GM12872 (cell line): ENCODE measurements around the gene OR6B3.

Experiments used
- CTCF ChIP-seq: IDR thresholded peaks from 3 replicates; pipeline ENCODE4 v1.5.1; 2011; ENCODE audit warnings: low read depth, mild to moderate bottlenecking, low read length, moderate library complexity; ENCODE audit not compliant: insufficient read depth

OR6B3 gene

GRCh38 chr2:240074545-240074944, 21.2 kb upstream of the OR6B3 start:
- TF ChIP-seq CTCF: no peak

- TF ChIP-seq CTCF: no peak
Observed at GRCh38 chr2:240070907-240071306, 17.6 kb upstream of the OR6B3 start.

- no peak for TF ChIP-seq CTCF
Observed at GRCh38 chr2:240069829-240070228, 16.5 kb upstream of the OR6B3 start.

- no peak for TF ChIP-seq CTCF
Observed at GRCh38 chr2:240068193-240068592, 14.9 kb upstream of the OR6B3 start.

GRCh38 chr2:240066489-240066888, 13.2 kb upstream of the OR6B3 start:
- TF ChIP-seq CTCF: no peak

- TF ChIP-seq CTCF: no peak
Observed at GRCh38 chr2:240064898-240065297, 11.6 kb upstream of the OR6B3 start.

- peak; percentile 55 for TF ChIP-seq CTCF
Observed at GRCh38 chr2:240060977-240061591, 7.8 kb upstream of the OR6B3 start.
